SHP77 (cell line): ENCODE results near the gene TCN2.
"Not testable (repeated sequence)": the region's sequence is repeated elsewhere in the genome, so short reads cannot be mapped to it uniquely, and the experiment has no call there.

ENCODE experiments used
- DNase-seq, 2 experiments: peaks; one replicate each; lab custom pipeline; 2025; lab: John Stamatoyannopoulos, UW

TCN2 gene

GRCh38 chr22:30606455-30607299 is at the start of gene TCN2:
TCN2 (plus strand) TSS chr22:30607174; CDS start chr22:30607332, 158 bp downstream.
- DNase-seq: peak; percentile 43 to 76

- DNase-seq: no peak
These were observed 49.7 kb upstream of the TCN2 start for GRCh38 chr22:30557243-30557642.

GRCh38 chr22:30559889-30560288 is 47.1 kb upstream of the TCN2 start:
- no peak for DNase-seq

- not testable (repeated sequence) for DNase-seq
These were observed 46.3 kb upstream of the TCN2 start for GRCh38 chr22:30560643-30561202.

- DNase-seq: no peak
These were observed 45.4 kb upstream of the TCN2 start for GRCh38 chr22:30561402-30562189.

- DNase-seq: no peak
These were observed 44.6 kb upstream of the TCN2 start for GRCh38 chr22:30562366-30562765.

GRCh38 chr22:30564045-30564760 is 42.8 kb upstream of the TCN2 start:
- no peak for DNase-seq

- no peak for DNase-seq
These were observed 42.2 kb upstream of the TCN2 start for GRCh38 chr22:30564761-30565119.

GRCh38 chr22:30565341-30565740 is 41.6 kb upstream of the TCN2 start:
- no peak for DNase-seq

- no peak for DNase-seq
These were observed 40.8 kb upstream of the TCN2 start for GRCh38 chr22:30566125-30566524.

GRCh38 chr22:30567277-30567676 is 39.7 kb upstream of the TCN2 start:
- not testable (repeated sequence) for DNase-seq

- no peak for DNase-seq
These were observed 38.7 kb upstream of the TCN2 start for GRCh38 chr22:30568137-30568805.

- DNase-seq: no peak
These were observed 37.2 kb upstream of the TCN2 start for GRCh38 chr22:30569674-30570202.

GRCh38 chr22:30572210-30572609 is 34.8 kb upstream of the TCN2 start:
- no peak for DNase-seq

- no peak for DNase-seq
These were observed 34.0 kb upstream of the TCN2 start for GRCh38 chr22:30572840-30573593.

- no peak for DNase-seq
These were observed 33.3 kb upstream of the TCN2 start for GRCh38 chr22:30573594-30574094.

GRCh38 chr22:30574095-30574981 is 32.6 kb upstream of the TCN2 start, which contains the start of gene GAL3ST1:
GAL3ST1 (minus strand) TSS chr22:30574665; CDS start chr22:30557392, 17,273 bp downstream.
- no peak for DNase-seq

- no peak for DNase-seq
These were observed 31.8 kb upstream of the TCN2 start for GRCh38 chr22:30574997-30575671.

GRCh38 chr22:30575859-30576258 is 31.1 kb upstream of the TCN2 start:
- DNase-seq: no peak
